Measurements from ENCODE around the gene TOMM40L.

- TF ChIP-seq POLR2A (IDR thresholded peaks at IDR 0.05) (peak in 1 of 2 donors; percentile 53), CTCF (IDR thresholded peaks at IDR 0.05) (no peak)
These were observed 18.7 kb upstream of the TOMM40L start for GRCh38 chr1:161207173-161207572.
